CD14-positive monocyte (primary cell): ENCODE data around the gene OLFM1. TPM values are rescaled to one million over a fixed set of nuclear protein-coding genes. Genes with fewer than 3 reads are reported as not detected.

Source experiments
- DNase-seq, 3 donors: peaks; one replicate each; pipeline ENCODE4 v3.0.0-alpha.2; 2011 to 2022
- H2AFZ ChIP-seq: 2 replicates; pipeline ENCODE4 v1.6.0; 2012; ENCODE audit warnings: mild to moderate bottlenecking, low read depth, low read length, inconsistent platforms; ENCODE audit not compliant: insufficient read depth, poor library complexity, severe bottlenecking
- H3K27ac ChIP-seq, 2 donors: 1 replicate in 1 of 2; 2 replicates in 1 of 2; pipeline ENCODE4 v1.5.1; 2012 to 2013; ENCODE audit warnings: low read length in 2 of 2, control low read depth in 1 of 2, inconsistent platforms in 1 of 2, low read depth in 1 of 2, mild to moderate bottlenecking in 1 of 2
- H3K27me3 ChIP-seq, 2 donors: one replicate each; pipeline versions ENCODE4 v1.6.0 to v1.6.1; 2011 to 2013; ENCODE audit warnings: low read length in 2 of 2; ENCODE audit not compliant: control insufficient read depth in 2 of 2, insufficient read depth in 2 of 2
- H3K36me3 ChIP-seq, 2 donors: replicated peaks in 1 of 2; 1 replicate in 1 of 2; 2 replicates in 1 of 2; pipeline versions ENCODE4 v1.5.1 to v1.6.1; 2012 to 2013; ENCODE audit warnings: low read length in 2 of 2, control low read depth in 1 of 2, inconsistent platforms in 1 of 2, mild to moderate bottlenecking in 1 of 2; ENCODE audit not compliant: insufficient read depth in 2 of 2, control insufficient read depth in 1 of 2
- H3K4me1 ChIP-seq, 2 donors: 1 replicate in 1 of 2; 2 replicates in 1 of 2; pipeline versions ENCODE4 v1.5.1 to v1.6.1; 2012 to 2013; ENCODE audit warnings: low read length in 2 of 2, control low read depth in 1 of 2, inconsistent platforms in 1 of 2, mild to moderate bottlenecking in 1 of 2, moderate library complexity in 1 of 2; ENCODE audit not compliant: insufficient read depth in 2 of 2, control insufficient read depth in 1 of 2
- H3K4me2 ChIP-seq: replicated peaks from 2 replicates; pipeline ENCODE3; 2012; ENCODE audit warnings: low read length, moderate library complexity, mild to moderate bottlenecking; ENCODE audit not compliant: poor library complexity, severe bottlenecking; ENCODE audit errors: extremely low read depth
- H3K4me3 ChIP-seq, 3 experiments: fragments of 200-600 bp in 1 of 3; sonication (generic) in 1 of 3; replicated peaks in 1 of 3; 1 replicate in 2 of 3; 2 replicates in 1 of 3; pipeline ENCODE4 v1.5.1; 2011 to 2013; ENCODE audit warnings: low read length in 3 of 3, mild to moderate bottlenecking in 3 of 3, control low read depth in 2 of 3, low read depth in 2 of 3, inconsistent platforms in 1 of 3, moderate library complexity in 1 of 3
- H3K79me2 ChIP-seq: 2 replicates; pipeline ENCODE4 v1.6.0; 2012; ENCODE audit warnings: mild to moderate bottlenecking, control low read depth, inconsistent platforms, low read length, moderate library complexity; ENCODE audit not compliant: insufficient read depth
- H3K9ac ChIP-seq: 2 replicates; pipeline ENCODE4 v1.6.0; 2017; ENCODE audit warnings: low read length, mild to moderate bottlenecking; ENCODE audit not compliant: insufficient read depth, poor library complexity, severe bottlenecking
- H3K9me3 ChIP-seq, 2 donors: replicated peaks in 1 of 2; 1 replicate in 1 of 2; 2 replicates in 1 of 2; pipeline versions ENCODE4 v1.5.1 to v1.6.1; 2012 to 2013; ENCODE audit warnings: low read length in 2 of 2, control low read depth in 1 of 2; ENCODE audit not compliant: control insufficient read depth in 1 of 2, insufficient read depth in 1 of 2
- H4K20me1 ChIP-seq: 2 replicates; pipeline ENCODE4 v1.6.0; 2012; ENCODE audit warnings: mild to moderate bottlenecking, low read length, control low read depth, moderate library complexity; ENCODE audit not compliant: insufficient read depth
- H3K27ac Mint-ChIP-seq, 7 donors: one replicate each; pipeline ENCODE4 v1.8.0; 2020; ENCODE audit warnings: mild to moderate bottlenecking in 7 of 7, mixed read lengths in 7 of 7, moderate library complexity in 6 of 7, inconsistent platforms in 2 of 7
- H3K27me3 Mint-ChIP-seq, 3 donors: one replicate each; pipeline ENCODE4 v1.8.0; 2021 to 2022; ENCODE audit warnings: low read depth in 3 of 3, mild to moderate bottlenecking in 3 of 3, mixed read lengths in 3 of 3, moderate library complexity in 3 of 3, inconsistent platforms in 1 of 3
- H3K36me3 Mint-ChIP-seq, 2 donors: one replicate each; pipeline ENCODE4 v1.8.0; 2020; ENCODE audit warnings: mixed read lengths in 2 of 2, inconsistent platforms in 1 of 2, mild to moderate bottlenecking in 1 of 2
- H3K4me1 Mint-ChIP-seq: one replicate; pipeline ENCODE4 v1.8.0; 2020; ENCODE audit warnings: mild to moderate bottlenecking, mixed read lengths
- H3K4me3 Mint-ChIP-seq, 2 donors: one replicate each; pipeline ENCODE4 v1.8.0; 2020; ENCODE audit warnings: mild to moderate bottlenecking in 2 of 2, mixed read lengths in 2 of 2, moderate library complexity in 1 of 2
- H3K9me3 Mint-ChIP-seq, 7 donors: one replicate each; pipeline ENCODE4 v1.8.0; 2020 to 2022; ENCODE audit warnings: mixed read lengths in 7 of 7, mild to moderate bottlenecking in 6 of 7, moderate library complexity in 6 of 7, inconsistent platforms in 2 of 7
- WGBS: methylation state at CpG from one replicate; pipeline ENCODE4 v1.1.5; 2013; ENCODE audit warnings: missing lambda C conversion rate; ENCODE audit not compliant: insufficient coverage; 5-methylcytosine and 5-hydroxymethylcytosine counted together
- intact Hi-C, 2 donors: fragments of 100-400 bp; cut with micrococcal nuclease; formaldehyde crosslinking; loops; one replicate each; pipeline versions ENCODE4 v1.15.0 to v1.15.1; 2023
- polyA plus RNA-seq, 3 donors: library from polyadenylated mRNA; depleted of rRNA in 1 of 3; unstranded in 2 of 3; stranded (reverse) in 1 of 3; fragments of 300-500 nt in 2 of 3; fragments of >200 nt in 1 of 3; fragmentation: Illumina TruSeq in 2 of 3; gene quantifications; 1 replicate in 2 of 3; 2 replicates in 1 of 3; pipeline ENCODE4 v1.2.3, GENCODE V29; 2012 to 2021
- TF ChIP-seq, protein P1 (sequence below): fragments of 200-600 bp; IDR thresholded peaks from one replicate; pipeline ENCODE4 v1.8.0; 2022; ENCODE audit warnings: antibody characterized with exemption, mild to moderate bottlenecking

The OLFM1 gene
- polyA plus RNA-seq, 3 donors, result 7.6 to 10.9 (median 9.4) TPM

DNA sequence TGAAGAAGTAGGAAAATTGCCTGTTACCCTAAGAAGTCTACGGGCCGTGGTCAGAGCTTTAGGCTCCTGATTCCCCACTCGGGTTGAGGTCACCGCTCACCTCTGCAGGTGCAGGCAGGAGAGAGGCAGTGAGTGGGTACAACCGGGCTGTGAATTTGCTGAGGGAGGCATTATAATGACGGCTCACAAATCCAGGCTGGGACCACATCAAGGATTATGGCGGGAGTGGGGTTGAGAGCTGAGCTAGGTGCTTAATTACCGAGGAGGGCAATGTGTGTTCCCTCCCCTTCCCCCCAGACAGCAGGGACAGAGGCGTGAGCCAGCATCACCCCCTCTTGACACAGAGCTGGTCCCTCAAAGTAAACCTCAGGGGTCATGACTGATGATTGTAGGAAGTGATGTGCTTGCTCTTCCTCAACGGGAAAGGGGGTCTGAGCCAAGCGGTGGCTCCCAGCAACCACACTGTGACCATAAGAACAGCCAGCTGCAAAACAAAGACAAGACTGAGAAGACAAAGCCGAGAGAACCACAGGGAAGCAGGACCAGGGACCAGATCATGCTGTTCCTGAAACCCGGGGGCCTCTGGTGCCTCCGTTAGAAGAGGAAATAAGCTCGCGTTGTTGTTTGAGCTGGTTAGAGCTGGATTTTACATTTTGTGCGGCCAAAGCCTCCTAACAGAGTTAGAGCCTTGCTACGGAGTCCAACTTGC, 77.7 kb downstream of the OLFM1 start:
- intact Hi-C loops, result no loop called here
- Mint-ChIP-seq H3K4me1 (no peaks in the 10 kb centered on the region), H3K27me3 (peaks cover 0 to 4% (median 0%) of the 10 kb centered on the region in 3 donors), H3K36me3 (no peaks in the 10 kb centered on the region), H3K4me3 (no peak overlapping the region), H3K27ac (no peak overlapping the region), H3K9me3 (peaks cover 0 to 2% (median 0%) of the 10 kb centered on the region in 7 donors)
- no peaks in the 10 kb centered on the region for H3K27me3 ChIP-seq
- WGBS, result 82% methylated on average over 12 of the region's 18 CpGs
- no peak overlapping the region for H3K4me2 ChIP-seq
- no peak overlapping the region for H3K4me3 ChIP-seq
- H3K4me1 ChIP-seq, result no peaks in the 10 kb centered on the region
- no peak overlapping the region for H2AFZ ChIP-seq
- no peaks in the 10 kb centered on the region for H3K79me2 ChIP-seq
- no peak overlapping the region for H3K9ac ChIP-seq
- no peaks in the 10 kb centered on the region for H4K20me1 ChIP-seq
- no peak for DNase-seq
- no peaks in the 10 kb centered on the region for H3K9me3 ChIP-seq
- no peaks in the 10 kb centered on the region for H3K36me3 ChIP-seq
- no peak overlapping the region for H3K27ac ChIP-seq
- TF ChIP-seq, protein P1, sequence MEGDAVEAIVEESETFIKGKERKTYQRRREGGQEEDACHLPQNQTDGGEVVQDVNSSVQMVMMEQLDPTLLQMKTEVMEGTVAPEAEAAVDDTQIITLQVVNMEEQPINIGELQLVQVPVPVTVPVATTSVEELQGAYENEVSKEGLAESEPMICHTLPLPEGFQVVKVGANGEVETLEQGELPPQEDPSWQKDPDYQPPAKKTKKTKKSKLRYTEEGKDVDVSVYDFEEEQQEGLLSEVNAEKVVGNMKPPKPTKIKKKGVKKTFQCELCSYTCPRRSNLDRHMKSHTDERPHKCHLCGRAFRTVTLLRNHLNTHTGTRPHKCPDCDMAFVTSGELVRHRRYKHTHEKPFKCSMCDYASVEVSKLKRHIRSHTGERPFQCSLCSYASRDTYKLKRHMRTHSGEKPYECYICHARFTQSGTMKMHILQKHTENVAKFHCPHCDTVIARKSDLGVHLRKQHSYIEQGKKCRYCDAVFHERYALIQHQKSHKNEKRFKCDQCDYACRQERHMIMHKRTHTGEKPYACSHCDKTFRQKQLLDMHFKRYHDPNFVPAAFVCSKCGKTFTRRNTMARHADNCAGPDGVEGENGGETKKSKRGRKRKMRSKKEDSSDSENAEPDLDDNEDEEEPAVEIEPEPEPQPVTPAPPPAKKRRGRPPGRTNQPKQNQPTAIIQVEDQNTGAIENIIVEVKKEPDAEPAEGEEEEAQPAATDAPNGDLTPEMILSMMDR, result no peak

DNA sequence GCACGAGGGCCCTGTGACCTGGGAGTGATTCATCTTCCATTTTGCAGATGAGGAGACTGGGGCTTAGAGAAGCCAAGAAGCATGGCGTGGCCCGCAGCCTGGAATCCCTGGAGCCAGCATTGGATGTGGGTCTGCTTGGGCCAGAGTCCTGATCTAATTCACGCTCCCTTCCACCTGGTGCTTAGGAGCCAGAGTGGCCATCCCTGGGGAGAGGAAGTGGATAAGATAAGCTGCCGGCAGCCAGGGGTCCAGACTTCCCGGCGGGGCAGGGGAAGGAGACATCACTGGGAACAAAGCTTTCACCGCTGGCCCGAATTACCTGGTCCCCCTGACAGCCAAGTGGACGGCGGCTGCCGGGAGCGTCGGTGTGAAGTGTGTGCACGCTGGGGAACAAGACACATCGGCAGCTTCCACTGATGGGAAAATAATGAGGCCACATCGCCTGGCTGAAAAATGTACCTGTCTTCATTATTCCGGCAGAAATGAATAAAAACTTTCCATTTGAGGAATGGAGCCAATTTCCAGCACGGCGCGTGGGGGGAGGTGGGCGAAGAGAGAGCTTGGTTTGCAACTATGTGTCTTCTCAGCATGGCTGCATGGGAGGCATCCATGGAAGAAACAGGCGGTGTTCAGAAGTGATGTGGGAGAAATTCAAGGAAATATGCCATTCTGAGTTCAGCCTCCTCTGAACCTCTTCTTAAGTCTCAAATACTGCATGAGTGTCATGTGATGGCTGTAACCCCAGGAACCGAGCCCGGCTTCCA, 78.5 kb downstream of the OLFM1 start:
- Histone ChIP-seq H4K20me1 (no peaks in the 10 kb centered on the region), H2AFZ (no peak overlapping the region), H3K36me3 (no peaks in the 10 kb centered on the region), H3K4me2 (no peak overlapping the region), H3K4me3 (no peak overlapping the region), H3K4me1 (no peaks in the 10 kb centered on the region), H3K27me3 (no peaks in the 10 kb centered on the region), H3K27ac (no peak overlapping the region), H3K79me2 (no peaks in the 10 kb centered on the region), H3K9ac (no peak overlapping the region), H3K9me3 (no peaks in the 10 kb centered on the region)
- Mint-ChIP-seq H3K36me3 (no peaks in the 10 kb centered on the region), H3K9me3 (peaks cover 0 to 2% (median 0%) of the 10 kb centered on the region in 7 donors), H3K4me1 (no peaks in the 10 kb centered on the region), H3K27me3 (peaks cover 0 to 4% (median 2%) of the 10 kb centered on the region in 3 donors), H3K4me3 (no peak overlapping the region), H3K27ac (peak overlapping the region in 1 of 7 donors; percentile 15)
- 84% methylated on average over 21 of the region's 25 CpGs for WGBS
- TF ChIP-seq, protein P1, result no peak
- intact Hi-C loops, result no loop called here
- no peak for DNase-seq
